Smooth muscle cell of the umbilical artery (primary cell): ENCODE measurements around the gene VAPA. TPM values are rescaled to one million over a fixed set of nuclear protein-coding genes. Genes with fewer than 3 reads are reported as not detected.

Experiments
- total RNA-seq: library from RNA; depleted of rRNA; stranded (reverse); fragments of >200 nt; gene quantifications from 2 replicates; pipeline ENCODE4 v1.2.3, GENCODE V29; 2014

Gene VAPA, protein sequence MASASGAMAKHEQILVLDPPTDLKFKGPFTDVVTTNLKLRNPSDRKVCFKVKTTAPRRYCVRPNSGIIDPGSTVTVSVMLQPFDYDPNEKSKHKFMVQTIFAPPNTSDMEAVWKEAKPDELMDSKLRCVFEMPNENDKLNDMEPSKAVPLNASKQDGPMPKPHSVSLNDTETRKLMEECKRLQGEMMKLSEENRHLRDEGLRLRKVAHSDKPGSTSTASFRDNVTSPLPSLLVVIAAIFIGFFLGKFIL
- total RNA-seq, result 272 and 298 TPM in 2 replicates

DNA sequence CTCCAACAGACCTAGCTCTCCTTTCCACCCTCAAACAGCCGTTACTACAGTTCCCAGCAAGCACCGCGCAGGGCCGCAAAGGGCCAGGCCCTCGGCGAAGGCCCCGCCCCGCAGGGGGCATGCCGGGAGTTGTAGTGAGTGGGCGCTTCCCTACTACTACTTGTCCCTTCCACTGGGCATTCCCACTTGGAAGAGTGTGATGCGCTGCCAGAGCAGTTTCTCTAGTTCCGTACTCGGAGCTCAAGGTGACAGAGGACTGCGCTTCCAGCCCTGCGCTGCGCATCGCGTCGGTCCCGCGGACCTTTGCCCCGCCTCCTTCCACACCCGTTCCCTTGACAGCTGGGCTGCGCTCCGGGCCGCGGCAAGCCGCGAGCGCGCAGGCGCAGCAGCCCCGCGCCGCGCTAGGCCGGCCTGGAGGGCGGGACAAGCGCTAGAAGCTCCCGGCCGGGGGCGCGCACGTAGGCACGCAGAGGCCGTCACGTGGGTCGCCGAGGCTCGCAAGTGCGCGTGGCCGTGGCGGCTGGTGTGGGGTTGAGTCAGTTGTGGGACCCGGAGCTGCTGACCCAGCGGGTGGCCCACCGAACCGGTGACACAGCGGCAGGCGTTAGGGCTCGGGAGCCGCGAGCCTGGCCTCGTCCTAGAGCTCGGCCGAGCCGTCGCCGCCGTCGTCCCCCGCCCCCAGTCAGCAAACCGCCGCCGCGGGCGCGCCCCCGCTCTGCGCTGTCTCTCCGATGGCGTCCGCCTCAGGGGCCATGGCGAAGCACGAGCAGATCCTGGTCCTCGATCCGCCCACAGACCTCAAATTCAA, at the start of gene VAPA:
Gene VAPA, plus strand, starts transcription at position 491 of the 808 bp plus-strand sequence. Its CDS starts 241 bp downstream, at position 732.

DNA sequence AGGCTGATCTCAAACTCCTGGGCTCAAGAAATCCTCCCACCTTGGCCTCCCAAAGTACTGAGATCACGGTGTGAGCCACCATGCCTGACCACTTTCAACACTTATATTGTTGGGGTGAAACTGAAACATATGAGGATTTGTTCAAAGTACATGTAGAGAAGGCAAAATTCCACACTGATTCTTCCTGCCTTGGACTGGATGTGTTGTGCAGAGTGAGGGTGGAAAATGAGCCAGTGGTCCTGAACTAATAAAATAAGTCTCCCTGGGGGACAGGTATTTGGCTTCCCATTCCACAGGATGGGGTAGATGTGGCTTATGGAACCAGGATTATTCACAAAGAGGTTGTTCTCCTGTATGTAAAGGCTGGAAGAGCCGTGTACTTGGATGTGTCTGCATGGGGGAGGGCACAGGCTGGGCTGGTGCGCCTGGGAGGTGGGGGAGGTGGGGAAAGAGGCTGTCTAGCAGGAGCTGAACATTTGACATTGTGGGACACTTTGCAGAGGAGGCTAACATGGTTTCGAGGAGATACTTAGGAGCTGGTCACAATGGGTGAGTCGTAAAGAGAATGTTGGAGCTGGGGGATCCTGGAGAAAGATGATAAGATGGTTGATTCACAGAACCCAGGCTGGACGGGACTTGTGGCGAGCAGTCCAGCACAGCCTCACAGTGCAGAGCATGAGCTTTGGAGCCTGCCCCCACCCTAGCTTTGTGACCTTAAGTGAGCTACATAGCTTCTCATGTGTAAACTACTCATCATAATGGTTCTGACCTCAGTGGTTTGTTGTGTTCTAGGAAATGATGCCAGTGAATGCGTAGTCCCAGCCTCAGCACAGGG, 28.4 kb upstream of the VAPA start, which contains the start of gene TXNDC2:
Gene TXNDC2, plus strand, starts transcription at position 804 of the 835 bp plus-strand sequence. CDS start 708 bp downstream, outside the sequence.

Other genes with a start within 250 kb of the VAPA start
- gene RAB31, start 205.7 kb upstream of the VAPA start, total RNA-seq, result 64.1 and 76.3 TPM in 2 replicates
- gene TXNDC2, start 28.0 kb upstream of the VAPA start, total RNA-seq, result 0.05 TPM in 1 of 2 replicates, not detected in the other